ENCODE data around the gene TTC39B.

The TTC39B gene

DNA sequence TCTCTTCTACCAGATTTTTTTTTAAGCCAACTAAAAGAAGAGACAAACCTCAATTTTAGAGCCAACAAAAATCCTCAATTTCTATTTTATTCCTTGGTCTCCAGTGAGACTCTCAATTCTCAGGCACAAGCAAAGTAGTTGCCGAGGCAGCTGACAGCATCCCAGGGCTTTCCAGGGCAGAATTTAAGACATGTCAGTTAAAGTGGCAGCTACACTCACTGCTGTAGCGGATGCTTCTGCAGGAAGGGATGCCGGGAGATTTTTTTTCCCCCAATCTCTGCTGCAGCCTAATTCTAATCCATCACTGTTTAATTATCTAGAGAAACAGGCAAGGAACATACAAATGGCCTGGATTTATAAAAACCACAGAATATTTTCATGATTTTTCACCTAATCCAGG is 57.0 kb downstream of the TTC39B start:
- no peak overlapping the region for H4K8ac ChIP-seq (ENCODE audit: low read depth, low read length)
- H3K36me3 ChIP-seq (replicated peaks in 1 of 2; ENCODE audit: control insufficient read depth in 2 of 2, insufficient read depth in 2 of 2, low read length in 2 of 2), result no peaks in the 10 kb centered on the region
- whole genome bisulfite sequencing, 2 donors (ENCODE audit: extremely low coverage in 2 of 2, insufficient read length in 2 of 2, insufficient replicate concordance in 1 of 2), result no CpG with 5 or more reads among the region's 3 CpGs
- H3K79me1 ChIP-seq (ENCODE audit: low read depth, low read length), result no peaks in the 10 kb centered on the region
- H3K23ac ChIP-seq (ENCODE audit: low read depth, low read length, poor library complexity), result no peak overlapping the region
- no peak overlapping the region for H2AK5ac ChIP-seq (ENCODE audit: low read depth, low read length)
- no peak overlapping the region for H3K4me3 ChIP-seq (ENCODE audit: low read length in 2 of 2)
- H2BK15ac ChIP-seq (ENCODE audit: low read length), result no peak overlapping the region
- no peak overlapping the region for H3K9ac ChIP-seq (ENCODE audit: low read depth, low read length, poor library complexity)
- H3K27ac ChIP-seq (replicated peaks; ENCODE audit: low read length), result no peak overlapping the region
- peak overlapping the region; percentile 11 for H2AFZ ChIP-seq (ENCODE audit: low read length)
- H3K4me2 ChIP-seq (ENCODE audit: insufficient read depth, low read length, poor library complexity, severe bottlenecking), result no peak overlapping the region
- no peaks in the 10 kb centered on the region for H3K27me3 ChIP-seq (ENCODE audit: control insufficient read depth in 3 of 3, insufficient read depth in 3 of 3, low read depth in 1 of 3, low read length in 3 of 3)
- H2BK120ac ChIP-seq (ENCODE audit: low read depth, low read length), result no peak overlapping the region
- no peak overlapping the region for H3K14ac ChIP-seq (ENCODE audit: low read length)
- H4K91ac ChIP-seq (ENCODE audit: low read depth, low read length, poor library complexity), result no peak overlapping the region
- H3K4me1 ChIP-seq (ENCODE audit: control insufficient read depth in 2 of 2, insufficient read depth in 1 of 2, low read depth in 1 of 2, low read length in 2 of 2), result peaks cover 6 to 8% of the 10 kb centered on the region in 2 donors
- no peak overlapping the region for H3K18ac ChIP-seq (ENCODE audit: low read length)
- DNase-seq (ENCODE audit: low spot score), result no peak
- H3K9me3 ChIP-seq (replicated peaks in 1 of 2; ENCODE audit: control insufficient read depth in 2 of 2, insufficient read depth in 1 of 2, low read depth in 1 of 2, low read length in 2 of 2), result no peaks in the 10 kb centered on the region
- no peak overlapping the region for H3K4ac ChIP-seq (ENCODE audit: low read length)
- no peak overlapping the region for H2BK5ac ChIP-seq (ENCODE audit: low read length)
- H2BK12ac ChIP-seq (ENCODE audit: low read length), result no peak overlapping the region

DNA sequence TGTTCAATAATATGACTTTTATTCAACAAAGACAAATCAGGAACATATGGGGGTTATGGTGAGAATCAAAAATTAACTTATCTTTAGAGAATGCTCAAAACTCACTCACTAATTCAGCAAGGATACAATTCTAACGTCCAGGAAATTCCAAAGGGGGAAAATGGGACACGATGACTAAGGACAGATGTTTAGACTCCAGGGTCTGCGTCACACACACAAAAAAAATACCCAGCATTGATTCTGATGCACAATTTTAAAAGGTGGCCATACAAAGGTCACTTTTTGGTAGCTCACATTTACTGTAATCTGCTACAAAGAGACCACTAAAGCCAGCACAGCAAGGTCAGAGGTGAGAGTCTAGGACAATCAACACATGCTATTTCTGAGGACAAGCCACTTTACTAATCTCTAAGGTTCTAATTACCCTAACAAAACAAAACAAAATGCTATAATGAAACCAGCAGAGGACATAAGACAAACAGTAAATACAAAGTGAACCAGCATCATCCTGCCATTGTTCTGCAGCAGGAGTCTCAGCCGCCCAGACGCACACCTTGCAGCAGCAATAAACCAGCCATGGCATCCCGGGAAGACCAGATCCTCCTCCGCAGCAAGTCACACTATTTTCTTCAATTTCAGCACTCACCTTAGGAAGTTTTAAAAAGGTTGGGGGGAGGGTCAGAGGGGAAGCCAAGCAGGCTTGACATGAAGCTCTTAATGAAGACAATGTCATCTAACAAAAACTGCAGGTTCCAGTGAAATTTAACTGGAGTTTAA is 57.8 kb downstream of the TTC39B start:
- Histone ChIP-seq H3K9ac (ENCODE audit: low read depth, low read length, poor library complexity) (no peak overlapping the region), H3K23ac (ENCODE audit: low read depth, low read length, poor library complexity) (no peak overlapping the region), H3K4me3 (ENCODE audit: low read length in 2 of 2) (no peak overlapping the region), H2BK5ac (ENCODE audit: low read length) (no peak overlapping the region), H3K4me1 (ENCODE audit: control insufficient read depth in 2 of 2, insufficient read depth in 1 of 2, low read depth in 1 of 2, low read length in 2 of 2) (peaks cover 6 to 8% of the 10 kb centered on the region in 2 donors), H3K18ac (ENCODE audit: low read length) (no peak overlapping the region), H2BK12ac (ENCODE audit: low read length) (no peak overlapping the region), H2BK15ac (ENCODE audit: low read length) (no peak overlapping the region), H2BK120ac (ENCODE audit: low read depth, low read length) (no peak overlapping the region), H3K27me3 (ENCODE audit: control insufficient read depth in 3 of 3, insufficient read depth in 3 of 3, low read depth in 1 of 3, low read length in 3 of 3) (no peaks in the 10 kb centered on the region), H3K79me1 (ENCODE audit: low read depth, low read length) (no peaks in the 10 kb centered on the region), H3K27ac (replicated peaks; ENCODE audit: low read length) (no peak overlapping the region), H4K8ac (ENCODE audit: low read depth, low read length) (no peak overlapping the region), H2AFZ (ENCODE audit: low read length) (peak overlapping the region; percentile 11), H3K9me3 (replicated peaks in 1 of 2; ENCODE audit: control insufficient read depth in 2 of 2, insufficient read depth in 1 of 2, low read depth in 1 of 2, low read length in 2 of 2) (no peaks in the 10 kb centered on the region), H3K36me3 (replicated peaks in 1 of 2; ENCODE audit: control insufficient read depth in 2 of 2, insufficient read depth in 2 of 2, low read length in 2 of 2) (no peaks in the 10 kb centered on the region), H3K4me2 (ENCODE audit: insufficient read depth, low read length, poor library complexity, severe bottlenecking) (no peak overlapping the region), H2AK5ac (ENCODE audit: low read depth, low read length) (no peak overlapping the region), H4K91ac (ENCODE audit: low read depth, low read length, poor library complexity) (no peak overlapping the region), H3K4ac (ENCODE audit: low read length) (no peak overlapping the region), H3K14ac (ENCODE audit: low read length) (no peak overlapping the region)
- no peak for DNase-seq (ENCODE audit: low spot score)
- no CpG with 5 or more reads among the region's 7 CpGs for WGBS, 2 donors (ENCODE audit: extremely low coverage in 2 of 2, insufficient read length in 2 of 2, insufficient replicate concordance in 1 of 2)

DNA sequence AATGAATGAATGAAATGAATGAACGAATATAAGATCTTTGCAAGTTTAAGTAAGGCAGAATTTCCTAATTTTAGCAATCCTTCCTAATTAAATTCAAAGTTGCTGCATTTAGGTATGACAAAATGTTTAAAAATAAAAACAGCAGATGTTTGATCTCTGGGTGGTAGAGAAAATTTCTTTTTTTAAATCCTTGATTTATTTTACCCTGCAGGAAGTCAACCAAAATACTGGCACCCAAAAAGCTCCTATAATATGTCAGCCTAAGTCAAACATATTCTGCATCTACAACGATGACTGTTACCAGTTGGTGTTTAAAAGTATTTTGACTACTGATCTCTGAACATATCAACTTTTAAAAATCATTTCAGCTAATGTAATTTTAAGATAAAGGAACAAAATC is 58.4 kb downstream of the TTC39B start:
- H2AK5ac ChIP-seq (ENCODE audit: low read depth, low read length), result no peak overlapping the region
- no peaks in the 10 kb centered on the region for H3K79me1 ChIP-seq (ENCODE audit: low read depth, low read length)
- no peak overlapping the region for H2BK12ac ChIP-seq (ENCODE audit: low read length)
- no peak overlapping the region for H3K4me2 ChIP-seq (ENCODE audit: insufficient read depth, low read length, poor library complexity, severe bottlenecking)
- H3K4ac ChIP-seq (ENCODE audit: low read length), result no peak overlapping the region
- WGBS, 2 donors (ENCODE audit: extremely low coverage in 2 of 2, insufficient read length in 2 of 2, insufficient replicate concordance in 1 of 2), result no CpG with 5 or more reads among the region's 2 CpGs
- H3K27me3 ChIP-seq (ENCODE audit: control insufficient read depth in 3 of 3, insufficient read depth in 3 of 3, low read depth in 1 of 3, low read length in 3 of 3), result no peaks in the 10 kb centered on the region
- H2BK120ac ChIP-seq (ENCODE audit: low read depth, low read length), result no peak overlapping the region
- H3K18ac ChIP-seq (ENCODE audit: low read length), result no peak overlapping the region
- no peak overlapping the region for H4K8ac ChIP-seq (ENCODE audit: low read depth, low read length)
- H2BK15ac ChIP-seq (ENCODE audit: low read length), result no peak overlapping the region
- no peak for DNase-seq (ENCODE audit: low spot score)
- no peak overlapping the region for H2AFZ ChIP-seq (ENCODE audit: low read length)
- no peaks in the 10 kb centered on the region for H3K9me3 ChIP-seq (replicated peaks in 1 of 2; ENCODE audit: control insufficient read depth in 2 of 2, insufficient read depth in 1 of 2, low read depth in 1 of 2, low read length in 2 of 2)
- H3K9ac ChIP-seq (ENCODE audit: low read depth, low read length, poor library complexity), result no peak overlapping the region
- H2BK5ac ChIP-seq (ENCODE audit: low read length), result no peak overlapping the region
- no peak overlapping the region for H3K27ac ChIP-seq (replicated peaks; ENCODE audit: low read length)
- no peak overlapping the region for H3K4me3 ChIP-seq (ENCODE audit: low read length in 2 of 2)
- H3K23ac ChIP-seq (ENCODE audit: low read depth, low read length, poor library complexity), result no peak overlapping the region
- no peak overlapping the region for H3K14ac ChIP-seq (ENCODE audit: low read length)
- no peaks in the 10 kb centered on the region for H3K36me3 ChIP-seq (replicated peaks in 1 of 2; ENCODE audit: control insufficient read depth in 2 of 2, insufficient read depth in 2 of 2, low read length in 2 of 2)
- H3K4me1 ChIP-seq (ENCODE audit: control insufficient read depth in 2 of 2, insufficient read depth in 1 of 2, low read depth in 1 of 2, low read length in 2 of 2), result peaks cover 6 to 8% of the 10 kb centered on the region in 2 donors
- H4K91ac ChIP-seq (ENCODE audit: low read depth, low read length, poor library complexity), result no peak overlapping the region

DNA sequence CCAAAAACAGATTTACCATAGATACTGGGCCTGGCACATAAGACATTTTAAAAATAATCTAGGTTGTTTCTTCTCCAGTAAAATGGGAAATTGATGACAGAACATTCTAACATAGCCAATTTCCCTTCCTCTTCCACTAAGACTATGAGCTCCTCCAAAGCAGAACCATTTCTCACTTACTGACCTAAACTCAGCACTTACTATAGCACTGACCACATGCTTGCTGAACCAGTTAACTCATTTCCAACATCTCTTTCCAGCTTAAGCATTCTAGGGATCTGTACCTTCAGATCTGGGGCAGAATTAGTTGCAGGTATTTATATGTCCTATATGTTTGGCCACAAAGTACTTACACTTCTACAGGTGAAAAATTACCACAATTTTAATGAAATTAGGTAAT is 58.9 kb downstream of the TTC39B start:
- no peak overlapping the region for H2BK12ac ChIP-seq (ENCODE audit: low read length)
- H2BK5ac ChIP-seq (ENCODE audit: low read length), result no peak overlapping the region
- no peak overlapping the region for H3K4me3 ChIP-seq (ENCODE audit: low read length in 2 of 2)
- H3K14ac ChIP-seq (ENCODE audit: low read length), result no peak overlapping the region
- H2AK5ac ChIP-seq (ENCODE audit: low read depth, low read length), result no peak overlapping the region
- no peak overlapping the region for H3K4me2 ChIP-seq (ENCODE audit: insufficient read depth, low read length, poor library complexity, severe bottlenecking)
- no peak overlapping the region for H3K18ac ChIP-seq (ENCODE audit: low read length)
- no peak overlapping the region for H2BK120ac ChIP-seq (ENCODE audit: low read depth, low read length)
- H3K27ac ChIP-seq (replicated peaks; ENCODE audit: low read length), result no peak overlapping the region
- H3K27me3 ChIP-seq (ENCODE audit: control insufficient read depth in 3 of 3, insufficient read depth in 3 of 3, low read depth in 1 of 3, low read length in 3 of 3), result no peaks in the 10 kb centered on the region
- no peak overlapping the region for H4K91ac ChIP-seq (ENCODE audit: low read depth, low read length, poor library complexity)
- H3K9ac ChIP-seq (ENCODE audit: low read depth, low read length, poor library complexity), result no peak overlapping the region
- H3K4ac ChIP-seq (ENCODE audit: low read length), result no peak overlapping the region
- H3K36me3 ChIP-seq (replicated peaks in 1 of 2; ENCODE audit: control insufficient read depth in 2 of 2, insufficient read depth in 2 of 2, low read length in 2 of 2), result no peaks in the 10 kb centered on the region
- no peak overlapping the region for H2BK15ac ChIP-seq (ENCODE audit: low read length)
- H3K9me3 ChIP-seq (replicated peaks in 1 of 2; ENCODE audit: control insufficient read depth in 2 of 2, insufficient read depth in 1 of 2, low read depth in 1 of 2, low read length in 2 of 2), result no peaks in the 10 kb centered on the region
- H2AFZ ChIP-seq (ENCODE audit: low read length), result no peak overlapping the region
- no peak overlapping the region for H3K23ac ChIP-seq (ENCODE audit: low read depth, low read length, poor library complexity)
- no peaks in the 10 kb centered on the region for H3K79me1 ChIP-seq (ENCODE audit: low read depth, low read length)
- DNase-seq (ENCODE audit: low spot score), result no peak
- peaks cover 6 to 8% of the 10 kb centered on the region in 2 donors for H3K4me1 ChIP-seq (ENCODE audit: control insufficient read depth in 2 of 2, insufficient read depth in 1 of 2, low read depth in 1 of 2, low read length in 2 of 2)
- H4K8ac ChIP-seq (ENCODE audit: low read depth, low read length), result no peak overlapping the region

Measured in neuronal stem cell (in vitro differentiated cells).